CD4-positive, alpha-beta T cell treated with Interleukin-15 for 1 hour (primary cell): ENCODE measurements around the gene ACYP1.

Source experiments
- DNase-seq: peaks from one replicate; pipeline ENCODE4 v3.0.0-alpha.2; 2020

ACYP1 gene

DNA sequence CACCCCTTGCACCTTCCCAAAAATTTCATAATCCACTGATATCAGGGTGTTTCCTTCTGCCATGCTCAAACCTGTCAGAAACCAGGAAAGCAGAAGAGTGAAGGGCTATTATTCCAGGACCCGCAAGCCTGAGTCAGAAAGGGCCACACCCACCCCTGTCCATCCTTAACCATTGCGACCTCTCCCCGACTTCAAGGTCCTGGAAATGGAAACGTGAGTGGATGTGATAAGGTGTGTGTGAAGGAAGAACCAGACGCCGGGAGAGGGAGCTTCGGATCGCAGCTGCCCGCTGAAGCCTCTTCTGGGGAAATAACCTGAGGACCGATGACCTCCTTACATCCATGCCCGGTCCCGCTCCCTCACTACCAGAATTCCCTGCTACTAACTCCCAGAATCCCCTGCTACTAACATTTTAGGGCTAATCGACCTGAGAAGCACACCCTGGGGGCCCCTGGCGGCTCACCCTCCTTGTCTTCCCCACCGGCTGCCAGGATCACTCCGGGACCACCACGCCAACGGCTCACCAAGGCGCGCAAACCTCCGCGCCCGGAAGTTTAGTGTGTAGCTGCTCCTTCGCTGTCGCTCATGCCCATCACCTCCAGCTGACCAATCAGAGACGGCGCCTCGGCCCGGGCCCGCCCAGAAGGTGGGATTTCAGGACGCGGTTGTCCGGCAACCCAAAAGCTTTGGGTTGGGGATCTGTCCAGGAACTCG is at the start of gene ACYP1:
TSS of gene ACYP1 (minus strand) at position 534 of the 714 bp plus-strand sequence. CDS start at position 63, 471 bp downstream.
- peak; percentile 90 for DNase-seq

GRCh38 chr14:75109877-75110276 is 46.1 kb upstream of the ACYP1 start:
- no peak for DNase-seq

- no peak for DNase-seq
Measured at GRCh38 chr14:75107186-75107585, 43.4 kb upstream of the ACYP1 start.

DNA sequence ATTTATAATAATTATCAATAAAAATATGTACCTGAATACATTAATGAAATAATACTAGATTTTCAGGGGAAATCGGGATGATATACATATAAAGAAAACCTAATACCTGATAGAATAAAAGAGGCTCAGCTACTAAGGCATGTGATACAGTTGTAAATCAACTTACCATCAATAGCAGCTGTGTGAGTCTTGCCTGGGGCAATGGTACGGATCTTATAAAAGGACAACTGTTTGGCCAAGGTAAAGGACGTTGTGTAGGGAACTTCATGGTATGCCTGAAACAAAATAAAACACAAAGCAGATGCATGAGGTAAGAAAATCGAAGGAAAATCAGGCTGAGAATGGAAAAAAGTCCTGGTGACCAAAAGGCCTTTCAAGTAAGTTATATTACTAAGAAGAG is 37.7 kb upstream of the ACYP1 start:
- DNase-seq = no peak

DNA sequence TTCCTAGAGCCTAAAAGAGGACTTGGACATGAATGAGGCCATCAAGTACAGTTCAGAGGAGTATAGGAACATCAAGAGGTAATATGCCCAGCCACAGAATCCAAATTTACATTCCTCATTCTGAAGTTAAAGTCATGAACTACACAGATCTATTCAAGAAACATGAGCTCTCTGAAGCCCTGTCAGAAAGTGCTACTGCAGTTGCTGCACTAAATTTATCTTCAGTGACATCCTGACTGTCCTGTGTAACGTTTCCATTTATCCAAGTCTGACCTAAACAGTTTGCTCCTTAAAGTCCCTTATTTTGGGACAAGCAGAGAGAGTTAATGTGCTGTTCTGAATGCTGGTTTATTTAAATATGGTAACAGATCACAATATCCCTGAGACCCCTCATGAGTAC is 34.9 kb upstream of the ACYP1 start:
- DNase-seq = no peak

GRCh38 chr14:75098212-75098611 is 34.4 kb upstream of the ACYP1 start:
- no peak for DNase-seq

DNA sequence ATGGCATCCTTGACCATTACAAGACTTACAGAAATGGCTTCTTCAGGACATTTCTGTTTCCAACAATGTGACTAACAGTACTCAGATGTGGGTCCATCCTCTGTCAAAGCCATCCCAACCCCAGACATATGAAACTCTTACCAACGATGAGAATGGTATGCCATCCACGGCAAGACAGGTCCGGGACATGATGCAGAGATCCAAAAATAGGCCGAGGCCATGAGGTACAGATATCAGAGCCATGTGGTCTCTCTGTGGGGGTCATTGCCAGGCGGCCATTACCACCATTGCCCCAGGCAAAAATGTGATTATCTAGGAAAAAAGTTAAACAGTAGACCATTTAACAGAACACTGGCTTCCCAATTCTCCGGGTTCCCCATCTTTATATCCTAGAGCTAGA is 33.1 kb upstream of the ACYP1 start:
- DNase-seq = no peak

DNA sequence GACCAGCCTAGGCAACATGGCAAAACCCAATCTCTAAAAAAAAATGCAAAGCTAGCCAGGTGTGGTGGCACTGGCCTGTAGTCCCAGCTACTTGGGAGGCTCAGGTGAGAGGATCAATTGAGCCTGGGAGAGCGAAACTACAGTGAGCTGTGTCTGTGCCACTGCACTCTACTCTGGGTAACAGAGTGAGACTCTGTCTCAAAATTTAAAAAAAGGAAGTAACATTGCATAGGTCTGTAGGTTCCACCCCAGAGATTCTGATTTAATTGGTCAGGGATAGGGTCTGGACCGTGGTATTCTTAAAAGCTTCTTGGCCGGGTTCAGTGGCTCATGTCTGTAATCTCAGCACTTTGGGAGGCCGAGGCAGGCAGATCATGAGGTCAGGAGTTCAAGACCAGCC is 31.9 kb upstream of the ACYP1 start:
- DNase-seq = no peak

DNA sequence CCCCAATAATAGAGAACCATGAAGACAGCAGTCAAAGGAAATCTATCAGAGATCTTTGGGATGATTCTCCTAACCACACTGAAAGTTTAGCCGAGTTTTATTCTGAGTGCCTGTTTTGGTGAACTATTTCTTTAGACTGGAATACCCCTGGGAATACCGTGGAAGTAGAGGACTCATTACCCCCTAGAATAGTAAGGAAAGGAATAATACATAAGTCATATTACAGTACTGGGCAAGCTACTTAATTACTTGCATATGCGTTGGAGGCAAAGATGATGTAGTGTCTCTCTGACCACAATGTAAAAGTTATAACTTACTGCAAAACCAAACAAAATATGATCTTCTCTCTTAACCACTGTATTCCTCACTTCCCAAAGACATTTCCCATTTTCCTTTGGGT is 31.1 kb upstream of the ACYP1 start:
- no peak for DNase-seq

DNA sequence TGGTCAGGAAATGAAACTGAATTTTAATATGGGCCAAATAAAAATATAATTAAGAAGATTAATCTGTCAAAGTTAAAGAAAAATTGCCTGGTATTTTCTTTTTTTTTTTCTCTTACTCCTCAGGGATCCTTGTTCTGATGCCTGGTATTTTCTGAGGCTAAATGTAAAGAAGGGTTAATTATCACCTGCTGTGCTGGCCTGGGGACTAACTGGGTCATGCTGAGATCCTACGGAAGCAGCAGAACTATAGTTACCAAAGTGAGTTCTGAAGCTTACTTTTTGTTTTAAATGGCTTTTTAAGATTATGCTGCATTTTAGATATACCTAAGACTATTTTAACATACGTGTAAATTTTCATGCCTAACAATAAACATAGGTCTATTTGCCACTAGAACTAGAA is 28.9 kb upstream of the ACYP1 start:
- DNase-seq = no peak

DNA sequence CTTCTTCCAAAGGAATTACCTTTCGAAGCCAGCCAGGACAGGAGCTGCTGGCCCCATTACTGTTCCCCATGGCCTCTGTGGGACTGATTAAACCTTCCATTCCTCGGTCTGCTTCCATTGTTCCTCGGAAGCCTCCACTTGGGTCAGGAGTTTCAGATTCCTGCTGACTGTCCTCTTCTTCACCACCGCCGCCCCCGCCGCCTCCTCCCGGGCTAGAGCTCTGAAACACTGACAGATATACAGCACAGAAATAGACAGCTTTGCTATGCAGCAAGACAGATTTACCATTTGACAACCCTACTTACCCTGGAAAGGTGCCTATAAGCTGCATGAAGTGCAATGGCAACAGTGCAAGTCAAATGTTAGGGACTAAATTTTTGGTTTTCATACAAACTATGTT is 27.4 kb upstream of the ACYP1 start:
- no peak for DNase-seq

DNA sequence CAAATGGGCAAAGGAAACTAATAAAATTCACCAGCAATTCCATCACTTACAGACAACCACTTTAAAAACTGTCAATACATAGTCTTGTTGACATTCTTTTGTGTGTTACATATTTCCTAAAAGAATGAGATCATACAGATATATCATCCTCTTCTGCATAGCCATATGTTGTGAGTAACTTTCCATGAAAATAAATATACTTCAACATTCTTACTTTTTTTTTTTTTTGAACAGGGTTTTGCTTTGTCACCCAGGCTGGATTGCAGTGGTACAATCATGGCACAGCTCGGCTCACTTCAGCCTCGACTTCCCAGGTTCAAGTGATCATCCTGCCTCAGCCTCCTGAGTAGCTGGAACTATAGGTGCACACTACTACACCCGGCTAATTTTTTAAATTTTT is 26.5 kb upstream of the ACYP1 start:
- DNase-seq = no peak

DNA sequence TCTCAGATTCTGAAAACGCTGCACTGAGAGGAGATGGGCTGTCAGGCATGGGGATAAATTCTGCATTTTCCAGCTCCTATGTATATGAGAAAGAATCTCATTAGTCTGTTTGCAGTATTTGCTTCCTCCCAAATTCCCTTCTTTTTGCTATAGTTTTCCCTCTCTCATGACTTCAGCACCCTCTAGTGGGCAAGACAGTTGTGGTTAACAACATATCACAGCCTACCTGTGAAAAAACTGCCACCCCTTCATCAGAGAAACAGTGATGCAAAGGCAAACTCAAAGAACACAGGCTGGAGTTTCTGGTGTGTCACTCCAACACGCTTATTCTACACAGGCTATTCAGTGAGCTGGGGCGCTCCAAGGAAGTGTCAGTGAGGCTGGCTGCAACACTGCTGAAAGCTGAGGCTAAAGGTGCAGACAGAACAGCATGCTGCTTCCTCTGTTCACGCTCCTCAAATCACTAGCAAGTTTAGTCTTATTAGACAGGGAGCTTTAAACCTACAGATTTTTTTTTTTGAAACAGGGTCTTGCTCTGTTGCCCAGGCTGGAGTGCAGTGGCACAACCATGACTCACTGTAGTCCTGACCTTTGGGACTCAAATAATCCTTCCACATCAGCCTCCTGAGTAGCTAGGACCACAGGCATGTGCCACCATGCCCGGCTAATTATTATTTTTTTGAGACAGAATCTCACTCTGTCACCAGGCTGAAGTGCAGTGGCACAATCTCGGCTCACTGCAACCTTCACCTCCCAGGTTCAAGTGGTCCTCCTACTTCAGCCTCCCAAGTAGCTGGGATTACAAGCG is 24.9 kb upstream of the ACYP1 start:
- DNase-seq = peak; percentile 19

- DNase-seq = no peak
Measured at GRCh38 chr14:75088153-75088552, 24.3 kb upstream of the ACYP1 start.

DNA sequence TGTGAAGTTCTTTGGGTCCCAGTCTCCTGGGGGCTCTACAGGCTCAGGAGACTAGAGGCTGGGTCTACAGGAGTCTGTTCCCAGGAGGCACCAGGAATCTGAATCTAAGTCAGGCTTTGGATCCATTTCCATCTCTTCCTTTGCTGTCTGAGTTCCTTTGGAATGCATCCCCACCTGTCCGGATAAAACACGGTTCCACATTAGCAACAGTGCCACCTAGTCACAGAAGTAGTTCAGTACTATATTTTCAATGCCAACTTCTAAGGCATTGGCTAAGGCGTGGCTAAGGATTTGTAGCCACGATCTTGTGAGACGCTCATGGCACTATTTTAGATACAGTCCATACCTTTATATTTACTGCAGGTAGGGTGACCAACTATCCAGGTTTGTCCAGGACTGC is 20.7 kb upstream of the ACYP1 start:
- no peak for DNase-seq

DNA sequence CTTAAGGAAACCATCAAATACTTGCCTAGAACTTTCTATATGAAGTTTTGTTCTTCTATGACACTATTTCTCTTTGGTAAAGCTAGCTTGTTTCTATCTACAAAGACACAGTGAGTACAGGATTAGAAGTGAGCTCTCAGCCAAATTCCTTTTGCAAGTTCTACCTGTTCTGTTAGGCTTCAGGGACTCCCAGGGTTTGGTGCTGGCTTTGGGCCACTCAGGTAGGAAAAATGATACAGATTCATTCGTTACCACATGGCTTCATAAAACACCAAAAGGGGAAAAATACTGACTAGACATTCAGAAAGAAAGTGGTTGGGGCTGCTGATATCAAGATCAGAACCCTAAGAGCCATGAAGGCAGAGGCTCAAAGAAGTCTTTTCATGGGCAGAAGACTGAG is 19.4 kb upstream of the ACYP1 start:
- no peak for DNase-seq

DNA sequence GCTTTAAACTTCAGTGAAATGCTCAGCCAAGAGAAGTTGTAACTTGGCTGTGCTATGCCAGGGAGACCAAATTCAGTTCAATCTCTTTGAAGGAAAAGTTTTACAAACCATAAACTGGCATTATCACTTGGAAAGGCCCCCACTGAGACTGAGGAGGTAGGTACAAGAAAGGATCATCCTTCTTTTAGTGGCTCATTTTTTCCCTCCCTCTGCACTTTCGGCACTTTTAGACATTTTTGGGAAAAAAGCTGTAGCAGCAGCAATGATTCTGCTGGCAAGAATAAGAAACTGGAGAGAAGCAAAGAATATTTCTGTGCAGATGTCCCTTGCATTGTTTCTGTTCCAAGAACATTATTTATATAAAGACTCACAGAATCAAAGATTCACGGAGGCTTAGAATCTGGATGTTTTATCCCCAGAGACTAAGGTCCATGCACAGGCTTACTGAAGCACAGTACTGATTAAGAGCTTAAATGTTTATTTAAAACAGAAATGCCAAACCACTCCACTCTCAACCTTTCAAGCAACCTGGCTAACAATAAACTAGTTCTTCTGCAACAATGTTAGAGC is 17.9 kb upstream of the ACYP1 start:
- DNase-seq = no peak

DNA sequence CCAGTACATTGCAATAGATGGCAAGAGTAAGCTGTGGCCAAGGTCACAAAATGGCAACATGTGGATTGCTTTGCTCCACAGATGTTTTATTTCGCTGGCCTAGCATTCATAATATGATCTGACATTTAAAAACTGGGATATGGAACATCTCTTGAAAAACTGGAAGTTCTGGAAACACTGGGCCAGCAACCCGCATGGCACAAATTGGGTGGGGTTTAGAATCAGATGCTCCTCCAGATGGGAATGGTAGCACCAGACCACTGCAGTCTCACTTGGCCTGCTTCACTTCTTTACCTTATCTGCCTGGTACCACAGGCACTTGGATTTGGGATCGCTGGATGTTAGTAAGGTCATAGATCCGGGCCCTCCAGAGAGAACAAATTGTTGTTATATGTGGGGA is 15.7 kb upstream of the ACYP1 start:
- DNase-seq = no peak

DNA sequence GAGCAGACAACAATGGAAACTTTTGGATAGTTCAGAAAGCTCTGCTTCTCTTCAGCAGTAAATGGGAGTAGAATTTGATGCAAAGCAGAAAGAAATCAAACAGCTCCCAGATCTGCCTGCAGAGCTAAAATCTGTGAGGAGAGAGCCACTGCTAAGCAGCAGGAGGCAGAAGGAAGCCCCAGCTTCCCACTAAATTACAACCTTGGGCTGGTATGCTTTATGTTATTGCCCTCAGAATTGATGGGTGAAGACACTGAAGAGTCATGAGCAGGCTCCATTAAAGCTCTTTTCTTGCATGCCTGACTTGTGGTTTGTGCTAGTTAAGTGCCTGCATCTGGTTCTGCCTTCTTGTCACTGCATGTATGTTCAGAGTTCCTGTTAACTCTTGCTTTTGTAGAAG is 14.0 kb upstream of the ACYP1 start:
- no peak for DNase-seq

GRCh38 chr14:75070383-75070782 is 6.6 kb upstream of the ACYP1 start:
- no peak for DNase-seq

DNA sequence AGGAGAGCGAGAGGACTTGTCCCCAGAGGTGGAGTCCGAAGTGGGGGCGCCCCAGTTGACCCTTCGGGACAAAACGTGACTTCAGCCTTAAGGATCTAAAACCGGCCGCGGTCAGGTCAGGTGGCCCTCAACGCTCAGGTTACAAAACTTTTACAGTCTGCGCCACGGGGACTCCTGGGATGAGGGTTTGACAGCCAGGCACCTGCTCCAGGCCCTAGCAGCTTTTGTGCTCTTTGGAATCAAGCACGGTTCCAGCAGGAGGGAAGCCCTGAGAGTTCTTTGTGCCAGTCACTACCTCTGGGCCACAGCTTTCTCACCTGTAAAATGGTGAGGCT is 6.0 kb upstream of the ACYP1 start:
- no peak for DNase-seq

GRCh38 chr14:75069121-75069810 is 5.4 kb upstream of the ACYP1 start, which contains the start of gene ZC2HC1C:
ZC2HC1C (plus strand) TSS chr14:75069641; CDS start chr14:75070574, 933 bp downstream.
- DNase-seq = peak; percentile 50

GRCh38 chr14:75068294-75069120 is 4.7 kb upstream of the ACYP1 start:
- no peak for DNase-seq
